HG02623 (cell line): ENCODE measurements around the gene SIGMAR1.
A peak's percentile ranks its signal among the peaks of the same experiment; 100 is the strongest.
"Not testable (repeated sequence)": the region's sequence is repeated elsewhere in the genome, so short reads cannot be mapped to it uniquely, and the experiment has no call there.

Experiments
- ATAC-seq: cut with Tn5 transposase; IDR thresholded peaks from one replicate; pipeline ENCODE4 v1.9.1; 2021; ENCODE audit warnings: moderate library complexity; ENCODE audit not compliant: unreplicated experiment

Gene SIGMAR1

DNA sequence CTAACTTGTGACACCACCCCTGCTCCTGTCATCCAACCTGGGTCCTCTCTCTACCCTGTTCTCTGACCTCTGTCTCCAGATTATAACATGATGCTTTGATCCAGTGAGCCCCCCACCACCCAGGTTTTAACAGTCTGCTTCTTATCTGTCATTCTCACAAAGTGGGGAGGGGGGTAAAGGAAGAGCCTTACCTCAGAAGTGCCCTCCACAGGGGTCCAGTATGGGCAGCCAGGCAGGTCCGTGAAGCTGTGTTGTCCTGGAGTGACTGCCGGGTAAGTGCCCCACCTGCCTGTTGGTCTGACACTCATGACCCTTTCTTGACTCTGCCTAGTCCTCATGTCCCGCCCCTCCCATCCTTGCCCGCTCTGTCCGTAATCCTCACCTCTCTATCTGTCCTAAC lies 17.8 kb upstream of the SIGMAR1 start:
- ATAC-seq = no peak

DNA sequence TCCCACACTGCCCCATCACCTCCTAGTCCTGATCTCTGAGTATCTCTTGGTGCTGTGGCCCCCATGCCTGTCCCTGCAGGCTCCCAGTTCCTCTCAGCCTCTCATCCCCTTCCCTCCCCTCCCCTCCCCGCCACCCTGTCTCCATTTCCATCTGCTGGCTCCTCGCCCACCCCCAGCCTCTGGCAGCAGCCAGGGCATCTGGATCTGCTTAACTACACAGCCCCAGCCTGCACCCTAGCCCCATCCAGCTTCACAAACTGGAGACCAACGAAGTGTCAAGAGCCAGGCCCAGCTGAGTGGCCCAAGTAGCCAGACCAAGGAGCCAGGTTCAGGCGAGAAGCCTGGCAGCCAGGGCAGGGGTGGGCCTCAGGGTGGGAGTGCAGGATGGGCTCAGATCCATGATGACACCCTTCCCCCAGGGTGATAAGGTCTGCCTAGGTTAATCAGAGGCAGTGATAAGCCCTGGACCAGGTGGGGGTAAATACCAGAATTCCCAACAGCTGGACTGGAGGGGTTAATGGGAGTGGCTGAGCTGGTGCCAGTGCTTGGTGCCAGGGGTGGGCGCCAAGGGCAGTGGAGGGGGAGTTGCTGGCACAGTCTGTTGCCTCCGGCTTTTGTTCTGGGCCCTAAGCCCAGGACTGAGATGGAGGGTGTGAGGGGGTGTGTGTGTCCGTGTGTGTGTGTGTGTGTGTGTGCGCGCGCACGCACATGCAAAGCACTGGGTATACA lies 16.9 kb upstream of the SIGMAR1 start:
- ATAC-seq = no peak

DNA sequence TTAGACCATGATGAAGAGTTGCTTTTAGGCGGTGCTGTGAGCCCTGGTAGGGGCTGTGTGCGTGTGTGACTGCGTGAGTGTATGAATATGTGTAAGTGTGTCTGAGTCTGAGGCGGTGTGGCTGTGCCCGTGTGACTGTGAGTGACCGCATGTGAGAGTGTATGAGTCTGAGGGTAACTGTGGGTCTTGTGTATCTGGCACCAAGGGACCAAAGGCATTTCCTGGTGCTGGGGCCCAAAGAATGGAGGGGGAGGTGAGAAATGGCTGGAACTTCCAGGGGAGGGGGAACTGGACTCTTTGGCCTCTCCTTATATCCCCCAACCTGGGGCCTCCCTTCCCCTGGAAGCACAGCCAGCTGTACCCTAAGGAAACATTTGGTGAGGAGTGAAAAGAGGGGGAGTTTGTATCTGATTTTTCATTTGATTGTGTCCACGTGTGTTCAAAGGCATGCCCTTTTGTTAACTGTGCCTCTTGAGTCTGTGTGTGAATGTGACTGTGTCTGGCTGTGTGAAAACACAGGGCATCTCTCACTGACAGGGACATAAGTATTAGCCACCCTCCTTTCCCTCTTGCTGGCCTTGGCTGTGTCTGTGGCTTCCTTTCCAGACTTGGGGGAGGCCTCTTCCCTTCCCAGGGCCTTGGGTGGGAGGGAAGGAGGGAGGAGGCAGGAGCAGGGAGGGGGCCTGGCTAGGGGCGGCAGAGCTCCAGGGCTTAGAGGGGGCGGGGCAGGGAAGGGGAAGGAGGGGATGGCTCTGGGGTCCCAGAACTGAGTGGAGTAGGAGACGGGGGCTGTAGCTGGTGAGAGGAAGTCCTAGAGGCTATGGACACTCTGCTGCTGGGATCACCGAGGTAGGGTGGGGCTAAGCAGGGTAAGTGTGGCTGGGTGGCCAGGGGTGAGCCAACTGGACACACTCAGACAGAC lies 15.8 kb upstream of the SIGMAR1 start:
- no peak for ATAC-seq

DNA sequence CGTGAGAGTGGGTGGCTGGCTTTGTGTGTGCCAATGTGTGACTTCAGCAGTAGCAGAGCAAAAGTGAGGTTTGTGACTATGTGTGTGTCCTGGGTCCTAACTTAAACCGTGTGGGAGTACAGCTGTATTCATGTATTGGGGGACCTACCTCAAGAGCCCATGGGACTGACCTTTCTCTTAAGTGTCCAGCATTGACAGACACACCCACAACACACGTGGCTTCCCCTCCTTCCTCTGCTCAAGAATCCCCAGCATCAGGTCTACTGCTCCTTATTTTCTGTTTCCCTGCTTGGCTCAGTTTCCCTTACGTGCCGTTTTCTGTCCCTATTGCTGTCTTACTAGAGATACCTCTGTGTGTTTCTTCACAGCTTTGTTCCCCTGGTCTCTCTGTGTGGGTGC lies 15.0 kb upstream of the SIGMAR1 start:
- no peak for ATAC-seq

DNA sequence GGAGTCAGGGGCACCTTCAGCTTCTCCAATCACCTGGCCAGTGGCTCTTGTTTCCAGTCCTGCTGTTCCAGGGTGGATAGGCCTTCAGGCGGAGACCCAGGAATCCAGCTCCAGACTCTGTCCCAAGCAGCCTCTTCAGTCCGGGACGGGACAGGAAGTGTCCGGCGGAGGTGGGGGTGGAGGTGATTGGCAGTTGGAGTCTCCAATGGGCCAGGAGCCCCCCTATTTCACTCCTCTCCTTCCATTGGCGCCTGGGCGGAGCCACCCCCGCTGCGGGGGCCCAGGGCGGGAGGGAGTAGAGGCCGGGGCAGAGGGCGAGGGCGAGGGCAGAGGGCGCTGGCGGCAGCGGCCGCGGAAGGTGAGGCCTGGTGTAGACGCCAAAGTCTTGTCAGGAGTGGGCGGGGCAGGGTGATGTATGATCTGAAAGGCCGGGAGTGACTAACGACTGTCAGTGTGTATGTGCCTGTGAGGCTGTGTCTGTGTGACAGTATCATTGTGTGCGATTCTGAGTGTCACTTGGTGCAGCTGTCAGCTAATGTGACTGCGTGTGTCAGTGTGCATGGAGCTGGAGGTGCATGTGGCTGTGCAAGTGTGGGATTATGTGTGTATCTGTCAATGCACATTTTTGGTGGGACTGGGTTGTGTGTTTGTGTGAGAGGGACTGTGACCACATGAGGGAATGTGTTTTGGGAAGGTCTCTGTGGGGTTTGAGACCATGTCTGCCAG lies 14.5 kb upstream of the SIGMAR1 start, which contains the start of gene IL11RA:
TSS of gene IL11RA (plus strand) at position 310 of the 726 bp plus-strand sequence. CDS start 3,033 bp downstream, outside the sequence.
- no peak for ATAC-seq

DNA sequence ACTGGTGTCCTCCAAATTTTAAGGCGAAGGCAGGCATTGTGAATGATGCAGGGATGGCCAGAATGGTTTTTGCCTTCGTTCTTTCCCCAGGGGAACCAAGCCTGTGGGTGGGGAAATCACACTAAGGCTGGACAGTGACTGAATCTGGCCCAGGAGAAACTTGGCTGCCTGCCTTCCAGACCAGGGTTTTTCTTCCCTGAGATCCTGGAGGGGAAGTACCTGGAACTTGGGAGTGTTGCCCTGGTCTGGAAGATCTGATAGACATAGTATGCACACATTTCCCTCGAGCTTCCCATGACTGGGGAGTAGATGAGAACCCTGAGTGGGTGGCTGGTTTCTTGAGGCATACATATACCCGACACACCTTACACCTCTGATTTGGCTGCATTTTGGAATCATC lies 13.7 kb upstream of the SIGMAR1 start:
- ATAC-seq = no peak

DNA sequence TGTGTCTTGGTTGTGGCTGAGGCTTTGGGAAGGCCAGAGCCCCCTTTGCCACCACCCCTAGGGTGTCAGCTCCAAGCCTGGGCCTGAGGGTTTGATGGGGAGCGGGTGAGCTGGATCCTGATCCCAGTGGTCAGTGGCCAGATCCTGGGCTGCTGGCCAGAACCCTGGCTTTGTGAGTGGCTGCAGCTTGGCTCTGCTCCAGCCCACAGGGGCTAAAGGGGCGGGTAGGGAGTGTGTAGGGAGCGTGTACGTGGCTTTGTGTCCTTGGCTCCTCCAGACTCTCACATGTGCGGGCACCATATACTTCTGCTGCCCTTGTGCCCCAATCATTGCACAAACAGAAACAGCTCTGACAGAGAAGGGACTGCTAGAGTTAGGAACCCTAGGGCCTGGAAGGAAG lies 13.2 kb upstream of the SIGMAR1 start:
- ATAC-seq = no peak

DNA sequence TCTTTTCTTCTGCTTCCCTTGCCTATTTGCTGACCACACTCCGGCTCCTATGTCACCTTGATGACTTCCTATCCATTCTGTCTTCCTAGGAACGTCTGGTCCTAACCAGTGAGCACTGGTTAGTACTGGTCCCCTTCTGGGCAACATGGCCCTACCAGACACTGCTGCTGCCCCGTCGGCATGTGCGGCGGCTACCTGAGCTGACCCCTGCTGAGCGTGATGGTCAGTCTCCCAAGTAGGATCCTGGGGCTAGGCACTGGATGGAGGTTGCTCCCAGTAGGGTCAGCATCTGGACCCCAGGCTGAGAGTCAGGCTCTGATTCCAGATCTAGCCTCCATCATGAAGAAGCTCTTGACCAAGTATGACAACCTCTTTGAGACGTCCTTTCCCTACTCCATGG lies 11.1 kb upstream of the SIGMAR1 start:
- ATAC-seq = no peak

DNA sequence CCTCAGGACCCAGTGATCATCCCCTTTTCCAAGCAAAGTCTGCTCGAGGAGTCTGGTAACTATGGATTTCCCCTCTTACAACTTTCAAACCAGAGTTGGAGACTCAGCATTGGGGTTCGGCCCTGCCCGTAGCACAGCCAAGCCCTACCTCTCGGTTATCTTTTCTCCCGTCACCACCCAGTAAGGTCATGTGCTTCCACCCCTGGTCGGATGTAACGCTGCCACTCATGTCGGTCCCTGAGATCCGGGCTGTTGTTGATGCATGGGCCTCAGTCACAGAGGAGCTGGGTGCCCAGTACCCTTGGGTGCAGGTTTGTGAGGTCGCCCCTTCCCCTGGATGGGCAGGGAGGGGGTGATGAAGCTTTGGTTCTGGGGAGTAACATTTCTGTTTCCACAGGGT lies 10.1 kb upstream of the SIGMAR1 start:
- no peak for ATAC-seq

DNA sequence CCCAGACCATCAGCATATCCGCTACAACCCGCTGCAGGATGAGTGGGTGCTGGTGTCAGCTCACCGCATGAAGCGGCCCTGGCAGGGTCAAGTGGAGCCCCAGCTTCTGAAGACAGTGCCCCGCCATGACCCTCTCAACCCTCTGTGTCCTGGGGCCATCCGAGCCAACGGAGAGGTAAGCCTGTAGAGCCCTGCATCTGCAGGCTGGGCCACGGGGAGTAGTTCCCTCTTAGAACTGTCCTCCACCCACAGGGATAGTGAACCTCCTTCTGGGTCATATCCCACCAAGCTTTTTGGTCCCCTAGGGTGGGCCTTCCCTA lies 9.5 kb upstream of the SIGMAR1 start:
- no peak for ATAC-seq

DNA sequence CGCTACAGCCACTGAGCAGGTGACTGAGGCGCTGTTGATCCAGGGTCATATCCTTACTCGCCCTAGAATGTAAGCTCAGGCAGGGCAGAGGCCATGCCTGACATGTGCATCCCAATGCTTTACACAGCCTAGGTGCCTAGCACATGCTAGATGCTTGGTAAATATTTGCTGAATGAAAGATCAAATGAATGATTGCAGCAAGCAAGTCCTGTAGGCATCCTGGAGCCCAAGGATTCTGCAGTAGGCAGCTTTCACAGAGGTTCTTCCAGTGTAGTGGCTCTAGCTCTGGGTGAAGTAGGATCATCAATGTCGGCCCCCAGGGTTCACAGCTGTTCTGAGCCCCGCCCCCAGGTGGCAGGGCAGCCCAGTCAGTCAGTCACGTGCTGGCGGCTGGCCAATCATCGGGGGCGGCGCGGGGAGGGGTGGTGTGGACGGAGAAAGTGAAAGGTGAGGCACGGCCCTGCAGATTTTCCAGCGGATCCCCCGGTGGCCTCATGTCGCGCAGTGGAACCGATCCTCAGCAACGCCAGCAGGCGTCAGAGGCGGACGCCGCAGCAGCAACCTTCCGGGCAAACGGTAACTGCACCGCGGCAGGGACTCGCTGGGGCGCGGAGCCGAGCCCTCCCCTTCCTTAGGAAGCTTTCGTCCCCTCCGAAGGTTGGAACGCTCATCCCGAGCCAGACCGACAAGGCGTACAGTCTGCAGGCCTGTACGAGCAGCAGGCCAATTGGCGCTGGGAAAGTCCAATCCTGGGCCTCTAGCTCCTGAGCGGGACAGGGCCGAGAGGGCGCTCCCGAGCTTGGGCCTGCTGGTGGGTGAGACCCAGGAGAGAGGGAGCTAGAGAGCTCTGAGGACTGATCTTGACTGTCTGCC lies 8.9 kb upstream of the SIGMAR1 start, which contains the start of gene GALT:
TSS of gene GALT (plus strand) at position 465 of the 873 bp plus-strand sequence. CDS start at position 495, 30 bp downstream.
- ATAC-seq = peak; percentile 79

DNA sequence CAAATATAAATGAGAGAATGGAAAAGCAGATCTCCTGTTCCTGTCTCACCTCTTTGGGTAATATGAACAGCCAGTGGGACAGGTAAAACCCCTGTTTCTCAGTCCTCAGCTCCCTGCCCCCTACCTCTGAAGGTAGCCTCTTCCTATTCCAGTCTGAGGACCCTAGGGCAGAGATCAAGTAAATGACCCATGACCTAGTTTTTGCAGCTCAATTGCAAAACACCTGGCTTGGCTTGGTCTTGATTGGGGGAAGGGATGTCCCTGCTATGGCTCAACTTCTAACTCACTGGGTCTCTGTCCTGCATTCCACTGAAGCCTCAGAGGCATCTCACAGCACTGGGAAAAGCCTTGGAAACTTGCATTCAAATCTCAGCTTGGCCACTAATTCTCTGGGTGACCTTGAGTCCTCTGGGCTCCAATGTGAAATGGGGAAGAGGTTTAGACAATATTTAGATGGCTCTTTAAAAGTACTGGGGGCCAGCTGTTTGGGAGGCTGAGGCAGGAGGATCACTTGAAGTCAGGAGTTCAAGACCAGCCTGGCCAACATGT lies 7.3 kb upstream of the SIGMAR1 start:
- no peak for ATAC-seq

DNA sequence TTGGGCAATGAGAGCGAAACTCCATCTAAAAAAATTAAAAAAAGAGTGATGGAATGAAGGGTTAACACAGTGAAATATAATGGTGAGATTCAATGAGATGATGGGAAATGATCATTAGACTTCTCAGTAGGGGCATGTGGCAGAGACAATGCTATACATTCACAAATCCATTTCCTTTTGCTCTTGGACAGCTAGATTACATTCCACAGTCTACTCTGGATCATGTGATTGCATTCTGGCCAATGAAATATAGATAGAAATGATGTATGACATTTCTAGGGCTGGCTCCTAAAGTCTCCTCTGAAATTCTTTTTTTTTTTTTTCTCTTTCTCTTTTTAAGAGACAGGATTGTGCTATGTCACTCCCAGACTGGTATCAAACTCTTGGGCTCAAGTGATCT lies 5.1 kb upstream of the SIGMAR1 start:
- ATAC-seq = no peak

DNA sequence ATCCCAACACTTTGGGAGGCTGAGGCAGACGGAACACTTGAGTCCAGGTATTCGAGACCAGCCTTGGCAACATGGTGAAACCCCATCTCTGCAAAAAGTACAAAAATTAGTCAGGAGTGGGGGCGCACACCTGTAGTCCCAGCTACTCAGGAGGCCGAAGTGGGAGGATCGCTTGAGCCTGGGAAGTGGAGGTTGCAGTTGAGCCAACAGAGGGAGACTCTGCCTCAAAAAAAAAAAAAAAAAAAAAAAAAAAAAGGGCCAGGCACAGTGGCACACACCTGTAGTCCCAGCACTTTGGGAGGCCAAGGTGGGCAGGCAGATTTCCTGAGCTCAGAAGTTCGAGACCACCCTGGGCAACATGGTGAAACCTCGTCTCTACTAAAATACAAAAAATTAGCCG lies 1.7 kb upstream of the SIGMAR1 start:
- ATAC-seq = not testable (repeated sequence)

DNA sequence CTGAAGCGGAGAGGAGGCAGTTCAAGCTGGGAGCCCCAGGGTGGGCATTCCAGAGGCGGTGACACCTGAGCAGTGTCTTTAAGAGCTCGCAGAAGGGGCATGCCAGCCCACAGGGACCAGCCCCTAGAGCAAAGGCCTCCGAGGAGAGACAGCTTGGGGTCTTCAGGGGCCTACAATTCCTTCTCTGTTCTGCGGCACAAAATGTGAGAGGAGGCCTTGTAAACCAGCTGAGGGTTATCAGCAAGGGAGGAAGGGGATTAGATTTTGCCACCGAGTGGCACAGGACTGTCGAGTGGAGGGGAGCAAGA lies 505 bp upstream of the SIGMAR1 start:
- ATAC-seq = no peak

DNA sequence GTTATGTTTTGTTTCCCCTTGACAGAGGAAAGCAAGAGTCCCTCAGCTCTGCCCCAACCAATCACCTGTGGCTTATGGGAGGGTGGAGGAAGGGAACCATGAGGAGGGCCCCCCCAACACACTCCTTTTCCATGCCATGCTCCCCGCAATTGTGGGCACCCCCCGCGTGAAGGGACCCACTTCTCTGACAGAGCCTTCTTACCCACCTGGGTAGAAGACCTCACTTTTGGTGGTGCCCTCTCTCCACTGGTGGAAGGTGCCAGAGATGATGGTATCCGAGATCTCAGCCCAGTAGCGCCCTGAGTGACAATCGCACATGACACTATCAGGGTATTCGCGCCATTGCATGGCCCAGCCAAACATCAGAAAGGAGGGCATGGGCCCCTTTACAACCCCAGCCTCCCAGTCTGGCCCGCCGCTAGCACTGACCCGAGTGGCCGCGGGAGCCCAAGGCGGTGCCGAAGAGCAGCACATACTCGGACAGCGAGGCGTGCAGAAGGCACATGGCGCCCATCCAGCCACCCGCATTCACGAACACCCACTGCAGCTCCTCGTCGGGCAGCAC lies 714 bp downstream of the SIGMAR1 start:
- ATAC-seq = no peak

DNA sequence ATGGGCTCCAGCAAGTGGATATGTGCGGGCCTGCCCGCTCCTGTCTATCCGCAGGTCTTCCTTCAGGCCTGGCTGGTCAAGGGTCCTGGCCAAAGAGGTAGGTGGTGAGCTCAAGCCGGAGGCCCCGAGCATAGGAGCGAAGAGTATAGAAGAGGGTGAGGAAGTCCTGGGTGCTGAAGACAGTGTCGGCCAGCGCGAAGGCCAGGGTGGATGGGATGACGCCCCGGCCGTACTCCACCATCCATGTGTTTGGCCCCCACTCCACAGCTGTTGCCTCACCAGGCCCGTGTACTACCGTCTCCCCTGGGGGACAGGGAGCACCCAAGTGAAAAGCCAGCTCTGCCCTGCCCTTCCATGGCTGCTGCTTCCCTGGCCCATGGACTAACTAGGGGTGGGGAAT lies 2.0 kb downstream of the SIGMAR1 start:
- ATAC-seq = no peak

DNA sequence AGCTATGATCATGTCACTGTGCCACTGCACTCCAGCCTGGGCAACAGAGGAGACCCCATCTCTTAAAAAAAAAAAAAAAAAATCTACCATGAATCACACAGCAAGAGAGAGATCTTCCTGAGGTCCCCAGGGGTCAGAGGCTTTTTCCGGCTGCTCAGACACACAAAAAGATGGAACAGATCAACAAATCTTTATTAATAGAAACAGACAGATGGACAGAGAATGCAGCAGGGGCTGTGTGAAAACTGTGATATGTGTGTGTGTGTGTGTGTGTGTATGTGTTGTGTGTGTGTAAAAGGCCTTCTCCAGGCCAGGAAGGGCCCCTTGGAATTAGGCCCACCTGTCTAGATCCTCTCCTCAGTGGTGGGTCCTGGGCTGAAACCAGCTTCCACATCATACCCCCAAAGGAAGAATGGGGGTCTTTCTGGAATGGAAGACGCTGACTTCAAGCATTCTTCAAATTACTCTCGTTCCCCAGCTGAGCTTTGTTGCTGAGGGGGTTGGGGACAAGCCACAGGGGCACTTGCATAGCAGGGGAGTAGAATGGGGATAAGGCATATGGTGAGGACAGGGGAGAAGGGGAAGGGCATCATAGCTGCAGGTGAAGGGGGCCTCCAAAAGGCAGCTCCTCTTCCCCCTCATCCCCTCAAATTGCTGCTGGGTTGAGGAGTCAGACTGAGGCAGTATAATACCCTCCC lies 2.9 kb downstream of the SIGMAR1 start:
- no peak for ATAC-seq

DNA sequence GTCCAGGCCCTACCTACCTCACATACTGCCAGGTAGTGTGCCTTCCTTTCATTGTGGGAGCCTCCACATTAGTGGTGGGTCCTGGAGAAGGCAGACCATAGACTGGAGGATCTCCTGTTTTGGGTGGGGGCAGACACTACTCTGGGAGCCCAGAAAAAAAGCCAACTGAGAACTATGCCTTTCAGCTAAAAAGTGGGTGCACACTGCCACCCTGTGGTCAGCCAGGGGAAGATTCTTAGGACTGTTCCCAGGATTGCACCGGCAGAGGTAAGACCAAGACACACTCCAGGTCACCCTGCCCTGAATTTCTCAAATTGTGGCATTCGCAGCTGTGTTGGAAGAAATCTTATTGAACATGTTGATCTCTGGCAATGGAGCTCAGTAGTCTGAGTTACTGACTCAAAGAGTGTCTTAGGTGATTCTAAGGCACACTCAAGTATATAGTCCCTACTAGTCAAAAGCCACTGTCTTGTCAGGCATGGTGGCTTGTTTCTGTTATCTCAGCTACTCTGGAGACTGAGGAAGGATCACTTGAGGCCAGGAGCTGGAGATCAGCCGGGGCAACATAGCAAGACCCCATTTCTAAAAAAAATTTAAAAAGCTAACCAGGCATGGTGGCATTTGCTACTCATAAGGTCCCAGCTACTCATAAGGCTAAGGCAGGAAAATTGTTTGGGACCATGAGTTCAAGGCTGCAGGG lies 3.6 kb downstream of the SIGMAR1 start:
- no peak for ATAC-seq
